GM13977 (cell line): ENCODE data around the gene THY1.

Experiments
- DNase-seq: peaks from one replicate; pipeline ENCODE4 v3.0.0; 2012; ENCODE audit warnings: low spot score
- CTCF ChIP-seq: IDR thresholded peaks from 2 replicates; pipeline ENCODE4 v1.5.1; 2012; ENCODE audit warnings: mild to moderate bottlenecking, control low read depth; ENCODE audit not compliant: insufficient read depth; ENCODE audit errors: extremely low read depth, missing control alignments
- in situ Hi-C: fragments of 300-500 bp; cut with MboI; formaldehyde crosslinking; loops from one replicate; pipeline ENCODE4 v1.12.0; 2022; ENCODE audit warnings: low sequenced_read_pairs, low pct_unique_long_range_greater_than_20kb, mixed read lengths, inconsistent platforms; ENCODE audit not compliant: unreplicated experiment

Gene THY1

GRCh38 chr11:119380160-119380826 is 42.7 kb downstream of the THY1 start:
- DNase-seq, result peak; percentile 15

DNA sequence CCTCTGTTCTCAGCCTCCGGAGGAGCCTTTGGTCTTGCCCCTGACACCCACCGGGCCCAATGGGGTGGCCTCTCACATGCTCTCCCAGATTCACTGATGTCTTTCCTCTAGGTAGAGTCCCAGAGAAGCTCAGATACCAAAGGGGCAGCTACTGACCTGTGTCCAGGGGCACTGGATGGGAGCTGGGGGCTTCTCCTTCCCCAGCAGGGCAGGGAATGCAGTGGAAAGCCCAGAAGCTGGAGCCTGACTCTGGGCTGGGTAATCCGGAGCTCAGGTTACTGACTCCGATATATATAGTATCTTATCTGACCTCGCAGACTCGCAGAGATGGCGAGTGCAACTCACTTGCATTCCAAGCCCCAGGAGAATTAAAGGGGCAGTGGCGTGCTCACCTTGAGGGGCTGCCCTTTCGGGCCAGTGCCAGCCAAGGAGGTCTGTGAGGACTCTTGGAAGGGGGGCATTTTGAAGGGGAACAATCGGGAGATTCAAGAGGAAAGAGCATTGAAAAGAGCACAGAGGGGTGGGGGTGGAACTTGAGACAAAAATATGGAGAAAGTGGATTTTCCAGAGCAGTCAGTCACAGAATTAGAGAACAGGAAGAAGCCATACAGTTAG is 44.0 kb downstream of the THY1 start:
- no peak for TF ChIP-seq CTCF
- in situ Hi-C loops, result no loop called here

More at GRCh38 chr11:119380160-119380826, 42.7 kb downstream of the THY1 start:
- in situ Hi-C loops, result no loop called here
- TF ChIP-seq CTCF, result no peak

DNA sequence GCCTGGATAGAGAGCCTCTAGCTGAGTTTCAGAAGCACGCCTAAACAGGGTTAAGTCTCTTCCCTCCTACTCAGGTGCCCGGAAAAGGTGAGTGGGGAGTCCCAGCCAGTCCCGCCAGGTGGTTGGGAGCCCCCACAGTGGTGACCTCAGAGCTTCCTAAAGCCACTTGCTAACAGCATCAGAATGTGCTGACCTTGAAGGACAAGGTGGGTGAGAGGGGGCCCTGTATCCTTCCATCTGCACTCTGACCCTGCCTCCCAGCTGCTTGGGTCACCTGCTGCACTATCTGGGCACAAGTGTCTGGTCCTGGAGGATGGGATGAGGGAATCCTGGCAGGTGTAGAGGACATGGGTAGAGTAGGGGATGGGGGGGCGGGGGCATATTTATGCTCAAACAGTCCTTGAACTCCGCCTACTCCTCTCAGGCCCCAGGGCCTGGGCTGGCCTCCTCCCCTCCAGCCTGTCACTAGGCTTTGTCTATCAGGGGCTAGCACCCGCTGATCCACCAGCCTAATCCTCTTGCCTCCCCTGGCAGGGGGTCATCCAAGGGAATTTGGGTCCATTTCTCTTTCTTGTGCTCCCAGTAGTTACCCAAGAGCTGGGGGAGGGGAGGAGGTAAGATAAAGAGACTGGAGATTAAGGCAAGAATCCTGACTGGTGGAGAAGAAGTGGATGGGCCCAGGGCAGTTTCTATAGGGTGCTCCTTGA is 44.9 kb downstream of the THY1 start:
- in situ Hi-C loops, result no loop called here
- TF ChIP-seq CTCF, result no peak
- DNase-seq, result peak; percentile 5

More for the DNA sequence above, 44.0 kb downstream of the THY1 start:
- peak; percentile 1 for DNase-seq

DNA sequence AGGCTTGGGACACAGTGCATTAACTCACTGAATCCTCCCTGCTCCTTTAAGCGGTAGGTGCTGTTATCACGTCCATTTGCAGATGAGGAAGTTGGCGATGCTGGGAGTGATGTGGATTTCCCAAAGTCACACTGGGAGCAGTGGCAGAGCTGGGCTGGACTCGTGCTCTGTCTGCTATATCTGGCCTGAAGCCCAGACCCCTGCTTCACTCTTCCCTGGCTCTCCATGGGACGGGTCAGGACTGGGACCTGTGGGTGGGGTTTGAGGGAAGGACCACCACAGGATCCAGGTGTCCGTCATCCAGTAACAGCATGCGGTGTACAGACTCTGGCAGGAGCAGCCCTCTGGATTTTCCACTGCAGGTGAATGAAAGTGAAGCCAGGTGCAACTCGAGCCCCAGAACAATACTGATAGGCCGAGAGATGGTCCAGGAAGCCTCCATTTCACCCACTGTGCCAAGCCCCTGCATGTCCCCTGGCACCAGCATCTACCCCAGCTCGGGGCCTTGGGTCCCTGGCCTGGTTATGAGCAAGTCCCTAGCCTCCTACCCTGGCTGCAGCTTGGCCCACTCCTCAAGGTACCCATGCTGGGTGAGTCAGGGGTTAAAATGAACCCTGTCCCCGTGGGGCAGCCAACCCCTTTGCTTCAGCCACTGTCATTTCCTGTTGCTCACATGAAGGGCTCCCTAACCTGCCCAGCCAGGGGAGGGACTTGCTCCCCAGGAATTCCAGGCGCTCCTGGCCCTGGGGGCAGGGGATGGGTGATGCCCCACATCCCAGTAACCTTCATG is 45.7 kb downstream of the THY1 start:
- in situ Hi-C loops, result no loop called here
- DNase-seq, result peak; percentile 8
- no peak for TF ChIP-seq CTCF

DNA sequence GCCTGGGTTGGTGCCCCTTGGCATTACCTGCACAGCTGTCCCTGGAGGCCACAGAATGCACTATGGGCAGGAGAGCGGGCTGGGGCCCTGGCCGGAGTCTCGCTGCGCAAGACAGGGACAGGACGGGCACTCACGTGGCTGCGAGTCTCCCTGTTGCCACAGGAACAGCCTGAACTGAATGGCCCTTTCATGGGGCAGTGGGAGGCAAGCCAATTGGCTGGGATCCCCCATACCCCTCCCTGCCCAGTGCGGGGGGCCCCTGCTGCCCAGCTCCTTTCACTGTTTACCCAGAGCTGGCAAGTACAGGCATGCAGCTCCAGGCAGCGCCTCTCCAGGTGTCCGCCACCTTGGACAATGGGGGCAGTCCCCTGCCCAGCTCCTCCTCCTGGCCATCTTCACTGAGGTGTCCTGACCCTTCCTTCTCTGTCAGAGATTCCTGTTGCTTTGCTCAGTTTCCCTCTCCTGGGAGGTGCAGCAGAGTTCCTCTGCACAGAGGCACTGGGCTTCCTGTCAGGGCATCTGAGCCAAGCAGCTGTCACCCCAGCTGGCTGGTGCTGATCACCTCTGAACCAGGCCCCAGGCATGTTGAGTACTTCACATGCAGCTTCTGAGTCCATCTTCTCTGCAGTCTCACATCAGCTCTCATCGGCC is 46.6 kb downstream of the THY1 start:
- in situ Hi-C loops, result no loop called here
- DNase-seq, result peak; percentile 4
- no peak for TF ChIP-seq CTCF
